SH-SY5Y (cell line): ENCODE measurements around the gene TFG.

Source experiments
- GATA2 ChIP-seq: IDR thresholded peaks from 2 replicates; pipeline ENCODE4 v1.6.1; 2011; ENCODE audit warnings: mild to moderate bottlenecking, low read depth, low read length
- GATA3 ChIP-seq: IDR thresholded peaks from 2 replicates; pipeline ENCODE4 v1.6.1; 2011; ENCODE audit warnings: low read depth, mild to moderate bottlenecking, low read length, moderate library complexity

DNA sequence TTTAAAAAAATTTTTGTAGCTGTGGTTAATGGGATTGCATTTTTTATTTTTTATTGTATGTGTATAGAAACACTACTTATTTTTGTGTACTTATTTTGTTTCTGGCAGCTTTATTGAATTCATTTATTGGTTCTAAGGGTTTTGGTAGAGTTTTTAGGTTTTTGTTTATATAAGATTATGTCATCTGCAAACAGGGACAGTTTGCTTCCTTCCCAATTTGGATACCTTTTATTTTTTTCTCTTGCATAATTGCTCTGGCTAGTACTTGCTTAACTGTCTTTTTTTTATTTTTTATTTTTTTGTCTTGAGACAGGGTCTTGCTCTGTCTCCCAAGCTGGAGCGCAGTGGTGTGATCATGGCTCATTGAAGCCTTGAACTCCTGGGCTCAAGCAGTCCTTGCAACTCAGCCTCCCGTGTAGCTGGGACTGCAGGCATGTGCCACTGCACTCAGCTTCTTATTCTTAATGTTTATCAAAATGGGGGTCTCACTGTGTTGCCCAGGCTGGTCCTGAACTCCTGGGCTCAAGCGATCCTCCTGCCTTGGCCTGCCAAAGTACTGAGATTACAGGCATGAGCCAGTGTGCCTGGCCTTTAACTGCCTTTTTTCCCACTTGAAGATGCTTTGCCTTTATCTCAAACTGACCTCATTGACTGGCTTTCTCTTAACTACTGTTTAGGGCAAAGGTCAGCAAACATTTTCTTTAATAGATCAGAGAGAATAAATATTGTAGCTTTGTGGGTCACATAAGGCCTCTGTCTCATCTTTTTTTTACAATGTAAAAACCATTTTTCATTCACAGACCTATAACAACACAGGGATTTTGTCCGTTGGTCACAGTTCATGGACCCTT, 8.6 kb downstream of the TFG start:
- TF ChIP-seq GATA2 = no peak
- TF ChIP-seq GATA3 = no peak
